HEK293 (cell line): ENCODE measurements around the gene CCHCR1.
"Not testable (repeated sequence)": the region's sequence is repeated elsewhere in the genome, so short reads cannot be mapped to it uniquely, and the experiment has no call there.

Experiments used
- CTCF ChIA-PET: fragments of 350-600 bp; formaldehyde crosslinking; extraction: SDS; loops from one replicate; lab custom pipeline; 2021; ENCODE audit warnings: antibody characterized with exemption; lab: Yijun Ruan, JAX
- POLR2A ChIA-PET: fragments of 300-600 bp; formaldehyde crosslinking; extraction: SDS; loops from one replicate; lab custom pipeline; 2020; ENCODE audit warnings: antibody characterized with exemption, inconsistent platforms; lab: Yijun Ruan, JAX
- H3K27ac ChIP-seq: fragments of 200-500 bp; sonication (Bioruptor generic); 2 replicates; pipeline ENCODE4 v1.5.1; 2014; ENCODE audit warnings: low read depth, low read length, control low read depth, inconsistent platforms; ENCODE audit errors: extremely low read depth
- H3K36me3 ChIP-seq, 2 experiments: fragments of 200-500 bp in 1 of 2; sonication (Bioruptor generic) in 1 of 2; 1 replicate in 1 of 2; 2 replicates in 1 of 2; pipeline ENCODE4 v1.5.1; 2014 to 2017; ENCODE audit warnings: inconsistent platforms in 2 of 2, low read length in 2 of 2; ENCODE audit not compliant: control insufficient read depth in 2 of 2, insufficient read depth in 1 of 2
- H3K4me1 ChIP-seq: fragments of 200-500 bp; sonication (Bioruptor generic); 2 replicates; pipeline ENCODE4 v1.5.1; 2014; ENCODE audit warnings: mild to moderate bottlenecking, low read length, inconsistent platforms; ENCODE audit not compliant: control insufficient read depth, insufficient read depth
- H3K4me3 ChIP-seq: 2 replicates; pipeline ENCODE4 v1.5.1; 2011; ENCODE audit warnings: low read depth, mild to moderate bottlenecking, control low read depth, low read length, moderate library complexity
- H3K9me3 ChIP-seq: fragments of 200-500 bp; sonication (Bioruptor generic); 2 replicates; pipeline ENCODE4 v1.5.1; 2014; ENCODE audit warnings: low read depth, low read length, inconsistent platforms; ENCODE audit not compliant: control insufficient read depth, insufficient read depth
- PRDM1 ChIP-seq: fragments of 450-650 bp; formaldehyde crosslinking; IDR thresholded peaks from 2 replicates; pipeline ENCODE4; 2016; ENCODE audit warnings: missing biosample characterization, missing genetic modification characterization
- SP2 ChIP-seq: fragments of 450-650 bp; formaldehyde crosslinking; IDR thresholded peaks from 2 replicates; pipeline ENCODE4 v1.5.1; 2016; ENCODE audit warnings: missing biosample characterization, missing genetic modification characterization
- ZFP3 ChIP-seq: fragments of 450-650 bp; formaldehyde crosslinking; IDR thresholded peaks from 2 replicates; pipeline ENCODE4 v1.5.1; 2016; ENCODE audit warnings: low read depth, missing biosample characterization, missing genetic modification characterization
- ZNF138 ChIP-seq: fragments of 450-650 bp; formaldehyde crosslinking; IDR thresholded peaks from 2 replicates; pipeline ENCODE4 v1.5.1; 2016; ENCODE audit warnings: missing biosample characterization, missing genetic modification characterization, borderline replicate concordance
- ZNF140 ChIP-seq: fragments of 450-650 bp; formaldehyde crosslinking; IDR thresholded peaks from 2 replicates; pipeline ENCODE4 v1.5.1; 2016; ENCODE audit warnings: missing biosample characterization, missing genetic modification characterization
- ZNF292 ChIP-seq: fragments of 450-650 bp; formaldehyde crosslinking; IDR thresholded peaks from 2 replicates; pipeline ENCODE4 v1.5.1; 2016; ENCODE audit warnings: low read depth, missing biosample characterization, missing genetic modification characterization, borderline replicate concordance
- ZNF362 ChIP-seq: fragments of 450-650 bp; formaldehyde crosslinking; IDR thresholded peaks from 2 replicates; pipeline ENCODE4 v1.5.1; 2016; ENCODE audit warnings: missing biosample characterization, missing genetic modification characterization
- ZNF404 ChIP-seq: fragments of 450-650 bp; formaldehyde crosslinking; IDR thresholded peaks from 2 replicates; pipeline ENCODE4 v1.5.1; 2017; ENCODE audit warnings: missing biosample characterization, missing genetic modification characterization
- ZNF521 ChIP-seq: fragments of 450-650 bp; formaldehyde crosslinking; IDR thresholded peaks from 2 replicates; pipeline ENCODE4 v1.5.1; 2017; ENCODE audit warnings: missing biosample characterization, mild to moderate bottlenecking, missing genetic modification characterization
- ZNF548 ChIP-seq: fragments of 450-650 bp; formaldehyde crosslinking; IDR thresholded peaks from 2 replicates; pipeline ENCODE4 v1.5.1; 2016; ENCODE audit warnings: missing biosample characterization, missing genetic modification characterization
- ZNF560 ChIP-seq: fragments of 450-650 bp; formaldehyde crosslinking; IDR thresholded peaks from 2 replicates; pipeline ENCODE4 v1.5.1; 2017; ENCODE audit warnings: missing biosample characterization, missing genetic modification characterization, borderline replicate concordance
- ZNF639 ChIP-seq: fragments of 450-650 bp; formaldehyde crosslinking; IDR thresholded peaks from 2 replicates; pipeline ENCODE4 v1.5.1; 2016; ENCODE audit warnings: missing biosample characterization, missing genetic modification characterization
- ZNF658 ChIP-seq: fragments of 450-650 bp; formaldehyde crosslinking; IDR thresholded peaks from 2 replicates; pipeline ENCODE4; 2016; ENCODE audit warnings: missing biosample characterization, missing genetic modification characterization
- ZSCAN30 ChIP-seq: fragments of 450-650 bp; IDR thresholded peaks from 2 replicates; pipeline ENCODE4 v1.5.1; 2018; ENCODE audit warnings: missing biosample characterization, mild to moderate bottlenecking, missing genetic modification characterization, moderate library complexity
- TF ChIP-seq, protein P1 (sequence below): fragments of 450-650 bp; formaldehyde crosslinking; IDR thresholded peaks from 2 replicates; pipeline ENCODE4 v1.5.1; 2017; ENCODE audit warnings: missing biosample characterization, missing genetic modification characterization
- TF ChIP-seq, protein P2 (sequence below): fragments of 450-650 bp; formaldehyde crosslinking; IDR thresholded peaks from 2 replicates; pipeline ENCODE4 v1.5.1; 2016; ENCODE audit warnings: missing biosample characterization, missing genetic modification characterization
- TF ChIP-seq, protein P3 (sequence below): fragments of 450-650 bp; IDR thresholded peaks from 2 replicates; pipeline ENCODE4 v1.5.1; 2018; ENCODE audit warnings: missing biosample characterization, mild to moderate bottlenecking, missing genetic modification characterization

Gene CCHCR1

GRCh38 chr6:31203345-31203979 lies 45.9 kb upstream of the CCHCR1 start (continued):
- TF ChIP-seq ZNF362 (tag by site-specific recombination): peak; percentile 96
- no peak for TF ChIP-seq ZNF404 (tag by site-specific recombination)
- TF ChIP-seq SP2 (tag by site-specific recombination): peak; percentile 56

- POLR2A ChIA-PET: interaction anchor here (0.6 to 1.1 kb wide), 4 partner anchors 20 to 533 kb away, joined by 3 read pairs; partner anchors contain the start of gene TCF19
- CTCF ChIA-PET: interaction anchor here (0.7 to 1.5 kb wide), 4 partner anchors 15 to 185 kb away, joined by 3 to 12 read pairs (median 4); no protein-coding TSS in a partner anchor
- no peaks in the 10 kb centered on the region for H3K9me3 ChIP-seq
- H3K4me1 ChIP-seq: peaks cover 6% of the 10 kb centered on the region
- peak; percentile 70 for TF ChIP-seq PRDM1 (tag by site-specific recombination)
- TF ChIP-seq, protein P1, sequence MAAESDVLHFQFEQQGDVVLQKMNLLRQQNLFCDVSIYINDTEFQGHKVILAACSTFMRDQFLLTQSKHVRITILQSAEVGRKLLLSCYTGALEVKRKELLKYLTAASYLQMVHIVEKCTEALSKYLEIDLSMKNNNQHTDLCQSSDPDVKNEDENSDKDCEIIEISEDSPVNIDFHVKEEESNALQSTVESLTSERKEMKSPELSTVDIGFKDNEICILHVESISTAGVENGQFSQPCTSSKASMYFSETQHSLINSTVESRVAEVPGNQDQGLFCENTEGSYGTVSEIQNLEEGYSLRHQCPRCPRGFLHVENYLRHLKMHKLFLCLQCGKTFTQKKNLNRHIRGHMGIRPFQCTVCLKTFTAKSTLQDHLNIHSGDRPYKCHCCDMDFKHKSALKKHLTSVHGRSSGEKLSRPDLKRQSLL (tag by site-specific recombination): no peak
- H3K27ac ChIP-seq: no peak overlapping the region
- no peaks in the 10 kb centered on the region for H3K36me3 ChIP-seq
- H3K4me3 ChIP-seq: no peak overlapping the region
Measured at GRCh38 chr6:31202259-31203166, 44.9 kb upstream of the CCHCR1 start.

DNA sequence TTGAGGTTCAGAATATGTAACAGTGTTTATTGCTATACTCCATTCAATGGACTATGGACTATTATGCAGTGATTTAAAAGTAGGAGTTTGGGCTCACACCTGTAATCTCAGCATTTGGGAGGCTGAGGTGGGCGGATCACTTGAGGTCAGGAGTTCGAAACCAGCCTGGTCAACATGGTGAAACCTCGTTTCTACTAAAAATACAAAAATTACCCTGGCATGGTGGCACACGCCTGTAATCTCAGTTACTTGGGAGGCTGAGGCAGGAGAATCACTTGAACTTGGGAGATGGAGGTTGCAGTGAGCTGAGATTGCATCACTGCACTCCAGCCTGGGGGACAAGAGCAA lies 41.5 kb upstream of the CCHCR1 start:
- POLR2A ChIA-PET, H3K9me3 ChIP-seq, H3K4me1 ChIP-seq, CTCF ChIA-PET, H3K36me3 ChIP-seq, H3K4me3 ChIP-seq, H3K27ac ChIP-seq: not testable (repeated sequence)

DNA sequence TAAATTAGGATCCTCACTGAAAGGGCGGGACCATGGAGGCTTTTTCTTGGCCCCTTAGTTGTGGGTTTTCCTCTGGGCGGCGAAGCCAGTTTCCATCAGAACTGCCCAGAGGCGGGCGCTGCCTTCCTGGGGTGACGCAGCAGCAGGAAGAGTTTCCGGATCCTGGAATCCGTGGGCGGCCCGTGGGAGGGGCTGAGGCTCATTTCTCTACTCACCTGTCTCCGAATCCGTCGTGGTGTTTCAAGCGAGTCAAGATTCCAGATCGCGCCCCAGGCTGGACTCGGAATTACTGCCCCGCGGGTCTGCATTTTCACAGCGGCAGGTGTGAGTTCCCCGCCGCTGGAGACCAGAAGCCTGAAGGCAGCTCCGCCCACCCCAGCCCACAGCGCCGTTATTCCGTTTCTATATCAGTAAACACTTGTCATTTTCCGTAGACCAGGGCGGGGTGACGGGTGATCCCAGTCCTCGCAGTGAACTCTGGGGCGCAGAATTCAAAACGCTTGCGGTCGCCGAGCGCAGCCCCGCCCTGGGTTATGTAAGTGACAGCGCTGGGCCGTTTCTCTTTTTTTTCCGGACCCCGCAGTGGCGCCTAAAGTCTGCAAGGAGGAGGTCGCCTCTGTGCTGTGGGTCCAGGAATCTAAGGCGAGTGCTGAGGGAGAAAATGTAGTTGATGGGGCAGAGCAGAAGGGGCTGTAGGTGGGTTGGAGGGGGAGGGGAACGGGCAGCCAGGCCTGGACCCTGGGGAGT lies 40.1 kb upstream of the CCHCR1 start:
- Histone ChIP-seq H3K4me1 (no peaks in the 10 kb centered on the region; the same call in 1 of the 2 replicates), H3K4me3 (peak overlapping the region; percentile 71), H3K9me3 (no peaks in the 10 kb centered on the region), H3K36me3 (no peaks in the 10 kb centered on the region), H3K27ac (peak overlapping the region; percentile 60)
- ChIA-PET POLR2A (interaction anchor here (0.6 to 2.3 kb wide), 6 partner anchors 37 to 580 kb away, joined by 3 to 13 read pairs (median 4); partner anchors contain the start of gene TCF19), CTCF (interaction anchor here (0.6 to 9.7 kb wide), 30 partner anchors 13 to 1590 kb away, joined by 3 to 214 read pairs (median 5); partner anchors contain the start of genes DDX39B and PSORS1C2)
- TF ChIP-seq, protein P2, sequence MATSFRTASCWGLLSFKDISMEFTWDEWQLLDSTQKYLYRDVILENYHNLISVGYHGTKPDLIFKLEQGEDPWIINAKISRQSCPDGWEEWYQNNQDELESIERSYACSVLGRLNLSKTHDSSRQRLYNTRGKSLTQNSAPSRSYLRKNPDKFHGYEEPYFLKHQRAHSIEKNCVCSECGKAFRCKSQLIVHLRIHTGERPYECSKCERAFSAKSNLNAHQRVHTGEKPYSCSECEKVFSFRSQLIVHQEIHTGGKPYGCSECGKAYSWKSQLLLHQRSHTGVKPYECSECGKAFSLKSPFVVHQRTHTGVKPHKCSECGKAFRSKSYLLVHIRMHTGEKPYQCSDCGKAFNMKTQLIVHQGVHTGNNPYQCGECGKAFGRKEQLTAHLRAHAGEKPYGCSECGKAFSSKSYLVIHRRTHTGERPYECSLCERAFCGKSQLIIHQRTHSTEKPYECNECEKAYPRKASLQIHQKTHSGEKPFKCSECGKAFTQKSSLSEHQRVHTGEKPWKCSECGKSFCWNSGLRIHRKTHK (tag by site-specific recombination): no peak
- TF ChIP-seq ZNF521 (tag by site-specific recombination): no peak
- no peak for TF ChIP-seq ZNF138 (tag by site-specific recombination)
- no peak for TF ChIP-seq ZNF140
- TF ChIP-seq, protein P3, sequence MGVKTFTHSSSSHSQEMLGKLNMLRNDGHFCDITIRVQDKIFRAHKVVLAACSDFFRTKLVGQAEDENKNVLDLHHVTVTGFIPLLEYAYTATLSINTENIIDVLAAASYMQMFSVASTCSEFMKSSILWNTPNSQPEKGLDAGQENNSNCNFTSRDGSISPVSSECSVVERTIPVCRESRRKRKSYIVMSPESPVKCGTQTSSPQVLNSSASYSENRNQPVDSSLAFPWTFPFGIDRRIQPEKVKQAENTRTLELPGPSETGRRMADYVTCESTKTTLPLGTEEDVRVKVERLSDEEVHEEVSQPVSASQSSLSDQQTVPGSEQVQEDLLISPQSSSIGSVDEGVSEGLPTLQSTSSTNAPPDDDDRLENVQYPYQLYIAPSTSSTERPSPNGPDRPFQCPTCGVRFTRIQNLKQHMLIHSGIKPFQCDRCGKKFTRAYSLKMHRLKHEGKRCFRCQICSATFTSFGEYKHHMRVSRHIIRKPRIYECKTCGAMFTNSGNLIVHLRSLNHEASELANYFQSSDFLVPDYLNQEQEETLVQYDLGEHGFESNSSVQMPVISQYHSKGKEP (tag by site-specific recombination): no peak
- TF ChIP-seq ZSCAN30 (tag by site-specific recombination): no peak
- no peak for TF ChIP-seq ZNF560 (tag by site-specific recombination)
- no peak for TF ChIP-seq ZFP3 (tag by site-specific recombination)
- TF ChIP-seq ZNF639 (tag by site-specific recombination): no peak
- TF ChIP-seq ZNF548 (tag by site-specific recombination): no peak
- no peak for TF ChIP-seq ZNF658 (tag by site-specific recombination)
- peak; percentile 80 for TF ChIP-seq SP2 (tag by site-specific recombination)
- TF ChIP-seq ZNF292 (tag by site-specific recombination): no peak
